ENCODE results near the gene DGLUCY.
A peak's percentile ranks its signal among the peaks of the same experiment; 100 is the strongest.

DGLUCY gene

DNA sequence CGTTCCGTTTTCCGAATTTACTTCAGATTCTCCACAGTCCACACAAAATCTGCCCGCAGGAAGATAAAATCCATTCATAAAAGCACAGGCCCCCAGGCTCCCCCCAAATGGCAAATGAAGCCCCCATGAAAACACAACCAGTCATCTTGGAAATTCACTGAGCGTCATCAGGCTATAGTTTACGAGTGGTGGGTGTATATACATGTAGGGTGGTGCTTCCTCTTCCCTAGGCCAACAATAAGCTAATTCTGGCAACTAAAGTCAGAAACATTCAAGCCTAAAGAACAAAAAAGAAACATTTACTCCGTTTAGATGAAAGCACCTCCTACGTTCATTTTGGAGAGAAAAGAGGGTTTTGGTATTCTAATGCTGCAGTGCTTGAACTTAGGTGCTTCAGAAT, 124.8 kb downstream of the DGLUCY start:
- Histone ChIP-seq H4K20me1 (ENCODE audit: insufficient read depth, low read length, poor library complexity, severe bottlenecking) (no peaks in the 10 kb centered on the region), H3K4me2 (ENCODE audit: low read depth, low read length, poor library complexity, severe bottlenecking) (no peak overlapping the region), H3K9me3 (ENCODE audit: insufficient read depth, low read depth, low read length) (no peaks in the 10 kb centered on the region), H3K9me2 (replicated peaks; ENCODE audit: low read depth, low read length) (no peaks in the 10 kb centered on the region), H3K4me3 (ENCODE audit: low read length, poor library complexity, severe bottlenecking) (no peak overlapping the region), H3K27me3 (ENCODE audit: insufficient read depth, low read length, poor library complexity, severe bottlenecking) (no peaks in the 10 kb centered on the region), H3F3A (ENCODE audit: low read depth) (no peaks in the 10 kb centered on the region), H3K9ac (ENCODE audit: low read depth, low read length, poor library complexity, severe bottlenecking) (no peak overlapping the region), H2AFZ (ENCODE audit: low read length) (no peak overlapping the region), H3K4me1 (ENCODE audit: insufficient read depth, low read length, poor library complexity, severe bottlenecking) (peaks cover 32% of the 10 kb centered on the region), H3K36me3 (ENCODE audit: insufficient read depth, low read length) (no peaks in the 10 kb centered on the region; the same call in 1 of the 2 replicates), H3K79me2 (ENCODE audit: insufficient read depth, low read length) (peaks cover 22% of the 10 kb centered on the region)
- TF ChIP-seq, protein P1, sequence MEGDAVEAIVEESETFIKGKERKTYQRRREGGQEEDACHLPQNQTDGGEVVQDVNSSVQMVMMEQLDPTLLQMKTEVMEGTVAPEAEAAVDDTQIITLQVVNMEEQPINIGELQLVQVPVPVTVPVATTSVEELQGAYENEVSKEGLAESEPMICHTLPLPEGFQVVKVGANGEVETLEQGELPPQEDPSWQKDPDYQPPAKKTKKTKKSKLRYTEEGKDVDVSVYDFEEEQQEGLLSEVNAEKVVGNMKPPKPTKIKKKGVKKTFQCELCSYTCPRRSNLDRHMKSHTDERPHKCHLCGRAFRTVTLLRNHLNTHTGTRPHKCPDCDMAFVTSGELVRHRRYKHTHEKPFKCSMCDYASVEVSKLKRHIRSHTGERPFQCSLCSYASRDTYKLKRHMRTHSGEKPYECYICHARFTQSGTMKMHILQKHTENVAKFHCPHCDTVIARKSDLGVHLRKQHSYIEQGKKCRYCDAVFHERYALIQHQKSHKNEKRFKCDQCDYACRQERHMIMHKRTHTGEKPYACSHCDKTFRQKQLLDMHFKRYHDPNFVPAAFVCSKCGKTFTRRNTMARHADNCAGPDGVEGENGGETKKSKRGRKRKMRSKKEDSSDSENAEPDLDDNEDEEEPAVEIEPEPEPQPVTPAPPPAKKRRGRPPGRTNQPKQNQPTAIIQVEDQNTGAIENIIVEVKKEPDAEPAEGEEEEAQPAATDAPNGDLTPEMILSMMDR (conservative IDR thresholded peaks at IDR 0.05; ENCODE audit: low read length) = no peak
- no peak for TF ChIP-seq EZH2phosphoT487 (IDR thresholded peaks at IDR 0.05; ENCODE audit: borderline replicate concordance)

DNA sequence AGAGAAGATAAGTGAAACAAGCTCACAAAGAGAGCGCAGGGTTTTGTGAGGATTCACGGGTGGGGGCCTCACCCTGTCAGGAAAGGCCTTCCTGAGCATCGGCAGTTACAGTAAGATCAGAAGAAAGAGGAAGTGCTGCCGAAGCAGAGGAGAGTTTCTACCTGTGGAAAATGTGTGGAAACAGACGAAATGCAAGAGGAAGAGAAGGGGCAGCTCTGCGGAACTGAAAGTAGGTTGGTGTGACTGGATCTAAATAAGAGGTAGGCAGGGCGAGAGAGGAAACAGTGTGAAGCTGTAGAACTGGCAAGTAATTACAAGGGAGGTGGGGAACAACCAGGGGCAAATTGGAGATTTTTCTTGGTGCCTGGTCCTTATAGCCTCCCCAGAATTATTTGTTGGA, 128.0 kb downstream of the DGLUCY start:
- peaks cover 22% of the 10 kb centered on the region for H3K79me2 ChIP-seq (ENCODE audit: insufficient read depth, low read length)
- peaks cover 2% of the 10 kb centered on the region; the same call in 1 of the 2 replicates for H3F3A ChIP-seq (ENCODE audit: low read depth)
- no peaks in the 10 kb centered on the region for H3K9me3 ChIP-seq (ENCODE audit: insufficient read depth, low read depth, low read length)
- H3K9ac ChIP-seq (ENCODE audit: low read depth, low read length, poor library complexity, severe bottlenecking) = peak overlapping the region; percentile 17
- H4K20me1 ChIP-seq (ENCODE audit: insufficient read depth, low read length, poor library complexity, severe bottlenecking) = no peaks in the 10 kb centered on the region
- no peaks in the 10 kb centered on the region for H3K27me3 ChIP-seq (ENCODE audit: insufficient read depth, low read length, poor library complexity, severe bottlenecking)
- H2AFZ ChIP-seq (ENCODE audit: low read length) = no peak overlapping the region
- H3K4me2 ChIP-seq (ENCODE audit: low read depth, low read length, poor library complexity, severe bottlenecking) = peak overlapping the region; percentile 67
- no peaks in the 10 kb centered on the region for H3K9me2 ChIP-seq (replicated peaks; ENCODE audit: low read depth, low read length)
- peak overlapping the region; percentile 41 for H3K4me3 ChIP-seq (ENCODE audit: low read length, poor library complexity, severe bottlenecking)
- TF ChIP-seq, protein P1 (conservative IDR thresholded peaks at IDR 0.05; ENCODE audit: low read length) = no peak
- no peak for TF ChIP-seq EZH2phosphoT487 (IDR thresholded peaks at IDR 0.05; ENCODE audit: borderline replicate concordance)
- H3K36me3 ChIP-seq (ENCODE audit: insufficient read depth, low read length) = no peaks in the 10 kb centered on the region
- peaks cover 63% of the 10 kb centered on the region for H3K4me1 ChIP-seq (ENCODE audit: insufficient read depth, low read length, poor library complexity, severe bottlenecking)

DNA sequence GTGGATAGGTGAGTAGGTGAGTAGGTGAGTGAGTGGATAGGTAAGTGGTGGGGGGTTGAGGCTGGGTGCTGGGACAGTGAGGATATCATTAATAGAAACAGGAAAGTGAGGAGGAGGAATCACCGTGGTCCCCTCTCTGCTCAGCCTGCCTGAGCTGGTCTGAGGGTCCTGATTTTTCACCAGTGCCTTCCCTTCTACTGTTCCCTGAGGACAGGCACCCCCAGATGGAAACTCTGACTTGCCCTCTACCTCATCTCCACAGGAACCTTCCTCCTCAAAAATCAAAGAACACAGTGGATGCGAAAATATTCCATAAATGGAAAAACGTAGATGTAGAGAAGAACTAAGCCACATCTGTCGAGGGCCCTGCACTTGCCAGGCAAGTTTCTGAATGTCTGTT, 128.8 kb downstream of the DGLUCY start:
- Histone ChIP-seq H3K4me3 (ENCODE audit: low read length, poor library complexity, severe bottlenecking) (peak overlapping the region; percentile 66), H2AFZ (ENCODE audit: low read length) (no peak overlapping the region), H3K9ac (ENCODE audit: low read depth, low read length, poor library complexity, severe bottlenecking) (peak overlapping the region; percentile 72), H3K4me2 (ENCODE audit: low read depth, low read length, poor library complexity, severe bottlenecking) (peak overlapping the region; percentile 89), H3K27me3 (ENCODE audit: insufficient read depth, low read length, poor library complexity, severe bottlenecking) (no peaks in the 10 kb centered on the region), H3K9me3 (ENCODE audit: insufficient read depth, low read depth, low read length) (no peaks in the 10 kb centered on the region), H3F3A (ENCODE audit: low read depth) (peaks cover 2% of the 10 kb centered on the region; the same call in 1 of the 2 replicates), H3K9me2 (replicated peaks; ENCODE audit: low read depth, low read length) (no peaks in the 10 kb centered on the region), H3K79me2 (ENCODE audit: insufficient read depth, low read length) (peaks cover 22% of the 10 kb centered on the region), H3K36me3 (ENCODE audit: insufficient read depth, low read length) (no peaks in the 10 kb centered on the region), H3K4me1 (ENCODE audit: insufficient read depth, low read length, poor library complexity, severe bottlenecking) (peaks cover 67% of the 10 kb centered on the region), H4K20me1 (ENCODE audit: insufficient read depth, low read length, poor library complexity, severe bottlenecking) (no peaks in the 10 kb centered on the region)
- no peak for TF ChIP-seq EZH2phosphoT487 (IDR thresholded peaks at IDR 0.05; ENCODE audit: borderline replicate concordance)
- TF ChIP-seq, protein P1 (conservative IDR thresholded peaks at IDR 0.05; ENCODE audit: low read length) = no peak
